Measurements from ENCODE around the gene GXYLT2.

GXYLT2 gene

GRCh38 chr3:72941245-72941644 is 53.4 kb downstream of the GXYLT2 start:
- H3K27ac Mint-ChIP-seq = no peak overlapping the region
- DNase-seq = no peak
- H3K4me3 Mint-ChIP-seq = no peak overlapping the region
- H3K36me3 Mint-ChIP-seq (ENCODE audit: low read depth) = no peaks in the 10 kb centered on the region
- H3K4me1 Mint-ChIP-seq (ENCODE audit: low read depth) = peaks cover 10% of the 10 kb centered on the region
- H3K27me3 Mint-ChIP-seq = no peaks in the 10 kb centered on the region
- no peaks in the 10 kb centered on the region for H3K9me3 Mint-ChIP-seq

GRCh38 chr3:72942427-72942826 is 54.6 kb downstream of the GXYLT2 start:
- no peak overlapping the region for H3K27ac Mint-ChIP-seq
- no peaks in the 10 kb centered on the region for H3K9me3 Mint-ChIP-seq
- no peaks in the 10 kb centered on the region for H3K27me3 Mint-ChIP-seq
- H3K36me3 Mint-ChIP-seq (ENCODE audit: low read depth) = no peaks in the 10 kb centered on the region
- DNase-seq = no peak
- H3K4me1 Mint-ChIP-seq (ENCODE audit: low read depth) = peaks cover 10% of the 10 kb centered on the region
- H3K4me3 Mint-ChIP-seq = no peak overlapping the region

- peaks cover 8% of the 10 kb centered on the region for H3K4me1 Mint-ChIP-seq (ENCODE audit: low read depth)
- no peak overlapping the region for H3K4me3 Mint-ChIP-seq
- no peak overlapping the region for H3K27ac Mint-ChIP-seq
- H3K36me3 Mint-ChIP-seq (ENCODE audit: low read depth) = no peaks in the 10 kb centered on the region
- H3K9me3 Mint-ChIP-seq = no peaks in the 10 kb centered on the region
- no peaks in the 10 kb centered on the region for H3K27me3 Mint-ChIP-seq
- DNase-seq = no peak
Observed at GRCh38 chr3:72944696-72945095, 56.9 kb downstream of the GXYLT2 start.

GRCh38 chr3:72947715-72948490 is 60.1 kb downstream of the GXYLT2 start:
- H3K27me3 Mint-ChIP-seq = no peaks in the 10 kb centered on the region
- no peak overlapping the region for H3K27ac Mint-ChIP-seq
- no peak overlapping the region for H3K4me3 Mint-ChIP-seq
- no peak for DNase-seq
- H3K36me3 Mint-ChIP-seq (ENCODE audit: low read depth) = no peaks in the 10 kb centered on the region
- peaks cover 30% of the 10 kb centered on the region for H3K4me1 Mint-ChIP-seq (ENCODE audit: low read depth)
- no peaks in the 10 kb centered on the region for H3K9me3 Mint-ChIP-seq

- peaks cover 30% of the 10 kb centered on the region for H3K4me1 Mint-ChIP-seq (ENCODE audit: low read depth)
- no peaks in the 10 kb centered on the region for H3K27me3 Mint-ChIP-seq
- H3K27ac Mint-ChIP-seq = no peak overlapping the region
- H3K9me3 Mint-ChIP-seq = no peaks in the 10 kb centered on the region
- no peak for DNase-seq
- no peak overlapping the region for H3K4me3 Mint-ChIP-seq
- no peaks in the 10 kb centered on the region for H3K36me3 Mint-ChIP-seq (ENCODE audit: low read depth)
Observed at GRCh38 chr3:72949016-72949415, 61.2 kb downstream of the GXYLT2 start.

GRCh38 chr3:72950372-72950771 is 62.5 kb downstream of the GXYLT2 start:
- Mint-ChIP-seq H3K36me3 (ENCODE audit: low read depth) (no peaks in the 10 kb centered on the region), H3K27ac (no peak overlapping the region)

DNA sequence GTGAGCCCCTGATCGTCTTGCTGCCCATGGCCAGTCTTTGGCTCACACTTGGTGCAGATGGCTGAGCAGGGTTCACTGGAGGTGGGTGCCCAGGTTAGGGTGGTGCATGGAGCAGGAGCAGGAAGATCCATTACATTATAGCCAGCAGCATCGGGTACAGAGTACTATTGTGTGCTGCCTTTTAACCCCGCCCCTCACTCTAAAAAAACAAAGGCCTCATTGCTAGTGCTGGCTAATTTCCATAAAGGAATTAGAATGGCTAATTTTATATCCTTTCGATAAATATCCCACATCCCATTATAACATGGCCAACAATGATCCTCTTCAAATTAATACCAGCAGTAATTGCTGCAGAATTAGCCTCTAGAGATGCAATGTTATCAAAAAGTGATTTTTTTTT is 63.0 kb downstream of the GXYLT2 start:
- no peak overlapping the region for H3K27ac Mint-ChIP-seq
- H3K36me3 Mint-ChIP-seq (ENCODE audit: low read depth) = no peaks in the 10 kb centered on the region
- H3K9me3 Mint-ChIP-seq = no peaks in the 10 kb centered on the region
- no peak for DNase-seq
- H3K4me3 Mint-ChIP-seq = no peak overlapping the region
- H3K27me3 Mint-ChIP-seq = no peaks in the 10 kb centered on the region
- H3K4me1 Mint-ChIP-seq (ENCODE audit: low read depth) = peaks cover 24% of the 10 kb centered on the region

More at GRCh38 chr3:72950372-72950771, 62.5 kb downstream of the GXYLT2 start:
- Mint-ChIP-seq H3K27me3 (no peaks in the 10 kb centered on the region), H3K4me3 (no peak overlapping the region), H3K9me3 (no peaks in the 10 kb centered on the region), H3K4me1 (ENCODE audit: low read depth) (peaks cover 28% of the 10 kb centered on the region)
- DNase-seq = no peak

DNA sequence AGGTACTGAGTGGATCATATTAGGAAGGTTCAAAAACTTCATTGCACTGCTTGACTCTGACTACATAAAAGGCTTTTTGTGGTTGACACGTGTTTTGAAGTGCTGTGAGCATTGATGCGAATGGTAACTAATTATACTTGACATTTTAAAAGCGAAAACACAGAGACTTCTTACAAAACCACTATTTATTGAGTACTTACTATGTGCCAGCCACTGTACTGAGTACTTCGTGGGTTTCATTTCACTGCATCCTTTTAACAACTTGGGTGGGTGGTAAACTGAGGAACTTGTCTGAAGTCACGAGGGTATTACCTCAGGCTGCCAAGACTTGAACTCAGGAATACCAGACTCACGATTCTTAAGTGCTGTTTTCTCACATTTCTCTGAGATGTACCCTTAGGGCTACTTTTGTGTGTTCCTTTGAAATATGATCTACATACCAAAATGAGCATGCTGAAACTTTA is 63.4 kb downstream of the GXYLT2 start:
- H3K4me1 Mint-ChIP-seq (ENCODE audit: low read depth) = peaks cover 22% of the 10 kb centered on the region
- no peaks in the 10 kb centered on the region for H3K27me3 Mint-ChIP-seq
- no peak overlapping the region for H3K4me3 Mint-ChIP-seq
- no peaks in the 10 kb centered on the region for H3K9me3 Mint-ChIP-seq
- H3K27ac Mint-ChIP-seq = no peak overlapping the region
- no peak for DNase-seq
- H3K36me3 Mint-ChIP-seq (ENCODE audit: low read depth) = no peaks in the 10 kb centered on the region

DNA sequence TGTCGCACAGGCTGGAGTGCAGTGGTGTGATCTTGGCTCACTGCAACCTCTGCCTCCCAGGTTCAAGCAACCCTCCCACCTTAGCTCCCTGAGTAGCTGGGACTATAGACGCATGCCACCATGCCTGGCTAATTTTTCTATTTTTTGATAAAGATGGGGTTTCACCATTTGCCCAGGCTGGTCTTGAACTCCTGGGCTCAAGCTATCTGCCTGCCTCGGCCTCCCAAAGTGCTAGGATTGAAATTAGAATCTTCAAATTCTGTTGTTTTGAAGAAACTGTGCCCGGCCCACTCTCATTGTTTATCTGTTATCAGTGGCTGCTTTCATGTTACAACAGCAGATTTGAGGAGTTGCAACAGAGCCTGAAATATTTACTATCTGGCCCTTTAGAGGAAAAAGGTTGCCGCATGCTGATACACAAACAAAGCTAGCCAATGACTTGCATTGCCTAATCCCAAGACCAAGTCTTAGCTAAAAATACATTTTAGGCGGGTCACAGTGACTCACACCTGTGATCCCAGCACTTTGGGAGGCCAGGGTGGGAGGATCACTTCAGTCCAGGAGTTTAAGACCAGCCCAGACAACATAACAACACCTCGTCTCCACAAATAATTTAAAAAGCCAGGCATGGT is 65.6 kb downstream of the GXYLT2 start:
- no peaks in the 10 kb centered on the region for H3K27me3 Mint-ChIP-seq
- H3K4me1 Mint-ChIP-seq (ENCODE audit: low read depth) = peaks cover 22% of the 10 kb centered on the region
- no peaks in the 10 kb centered on the region for H3K36me3 Mint-ChIP-seq (ENCODE audit: low read depth)
- no peaks in the 10 kb centered on the region for H3K9me3 Mint-ChIP-seq
- H3K4me3 Mint-ChIP-seq = no peak overlapping the region
- H3K27ac Mint-ChIP-seq = no peak overlapping the region
- DNase-seq = no peak

GRCh38 chr3:72957297-72957696 is 69.5 kb downstream of the GXYLT2 start:
- no peak for DNase-seq
- H3K27me3 Mint-ChIP-seq = no peaks in the 10 kb centered on the region
- H3K36me3 Mint-ChIP-seq (ENCODE audit: low read depth) = no peaks in the 10 kb centered on the region
- peaks cover 24% of the 10 kb centered on the region for H3K4me1 Mint-ChIP-seq (ENCODE audit: low read depth)
- H3K9me3 Mint-ChIP-seq = no peaks in the 10 kb centered on the region
- H3K27ac Mint-ChIP-seq = no peak overlapping the region
- H3K4me3 Mint-ChIP-seq = no peak overlapping the region

GRCh38 chr3:72959336-72959735 is 71.5 kb downstream of the GXYLT2 start:
- no peak for DNase-seq
- H3K9me3 Mint-ChIP-seq = no peaks in the 10 kb centered on the region
- no peak overlapping the region for H3K4me3 Mint-ChIP-seq
- no peaks in the 10 kb centered on the region for H3K27me3 Mint-ChIP-seq
- H3K36me3 Mint-ChIP-seq (ENCODE audit: low read depth) = no peaks in the 10 kb centered on the region
- H3K27ac Mint-ChIP-seq = no peak overlapping the region
- peaks cover 22% of the 10 kb centered on the region for H3K4me1 Mint-ChIP-seq (ENCODE audit: low read depth)

GRCh38 chr3:72960812-72961518 is 73.1 kb downstream of the GXYLT2 start:
- no peaks in the 10 kb centered on the region for H3K27me3 Mint-ChIP-seq
- no peaks in the 10 kb centered on the region for H3K9me3 Mint-ChIP-seq
- no peak overlapping the region for H3K4me3 Mint-ChIP-seq
- DNase-seq = no peak
- peak overlapping the region; percentile 63 for H3K27ac Mint-ChIP-seq
- H3K36me3 Mint-ChIP-seq (ENCODE audit: low read depth) = no peaks in the 10 kb centered on the region
- peaks cover 37% of the 10 kb centered on the region for H3K4me1 Mint-ChIP-seq (ENCODE audit: low read depth)

DNA sequence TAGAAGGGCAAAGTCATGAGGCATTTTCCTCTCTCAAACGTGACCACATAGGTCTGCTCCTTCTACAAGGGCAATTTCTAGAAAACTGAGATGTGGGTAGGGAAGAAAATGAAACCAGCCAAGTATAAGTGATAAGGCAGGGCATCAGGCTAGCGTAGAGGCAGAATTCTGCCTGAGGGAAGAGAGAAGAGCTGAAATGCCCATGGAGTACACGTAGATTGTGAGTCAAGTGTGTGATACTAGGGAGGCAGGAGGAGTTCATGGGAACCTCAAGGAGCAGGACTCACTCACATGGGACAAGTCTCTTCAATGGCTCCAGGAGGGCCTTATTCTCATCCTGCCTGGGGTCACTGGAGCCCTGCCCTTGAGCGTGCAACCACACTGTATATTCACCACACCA is 73.9 kb downstream of the GXYLT2 start:
- H3K4me1 Mint-ChIP-seq (ENCODE audit: low read depth) = peaks cover 40% of the 10 kb centered on the region
- H3K27me3 Mint-ChIP-seq = no peaks in the 10 kb centered on the region
- H3K9me3 Mint-ChIP-seq = no peaks in the 10 kb centered on the region
- H3K36me3 Mint-ChIP-seq (ENCODE audit: low read depth) = no peaks in the 10 kb centered on the region
- no peak overlapping the region for H3K4me3 Mint-ChIP-seq
- peak overlapping the region; percentile 63 for H3K27ac Mint-ChIP-seq
- no peak for DNase-seq

- no peaks in the 10 kb centered on the region for H3K36me3 Mint-ChIP-seq (ENCODE audit: low read depth)
- no peak for DNase-seq
- peaks cover 45% of the 10 kb centered on the region for H3K4me1 Mint-ChIP-seq (ENCODE audit: low read depth)
- H3K9me3 Mint-ChIP-seq = no peaks in the 10 kb centered on the region
- H3K4me3 Mint-ChIP-seq = no peak overlapping the region
- no peaks in the 10 kb centered on the region for H3K27me3 Mint-ChIP-seq
- no peak overlapping the region for H3K27ac Mint-ChIP-seq
Observed at GRCh38 chr3:72962317-72962716, 74.5 kb downstream of the GXYLT2 start.

GRCh38 chr3:72964633-72965032 is 76.8 kb downstream of the GXYLT2 start:
- DNase-seq = no peak
- H3K4me3 Mint-ChIP-seq = no peak overlapping the region
- H3K27me3 Mint-ChIP-seq = no peaks in the 10 kb centered on the region
- H3K9me3 Mint-ChIP-seq = no peaks in the 10 kb centered on the region
- H3K36me3 Mint-ChIP-seq (ENCODE audit: low read depth) = no peaks in the 10 kb centered on the region
- peaks cover 47% of the 10 kb centered on the region for H3K4me1 Mint-ChIP-seq (ENCODE audit: low read depth)
- no peak overlapping the region for H3K27ac Mint-ChIP-seq
